Spleen (tissue), 11 donors: Measurements from ENCODE around the gene P3H1. TPM values are rescaled to one million over a fixed set of nuclear protein-coding genes. Genes with fewer than 3 reads are reported as not detected.
A peak's percentile ranks its signal among the peaks of the same experiment; 100 is the strongest.

Experiments used
- DNase-seq: peaks from one replicate; pipeline ENCODE4 v3.0.0-alpha.2; 2020
- H3K27ac ChIP-seq, 8 donors: fragments of 200-600 bp; sonication (generic) in 7 of 8; 1 replicate in 4 of 8; 2 replicates in 4 of 8; pipeline versions ENCODE4 v1.5.0 to v1.8.0; 2016 to 2021; ENCODE audit warnings: inconsistent platforms in 4 of 8, mild to moderate bottlenecking in 4 of 8, moderate library complexity in 1 of 8
- H3K27me3 ChIP-seq, 7 donors: fragments of 200-600 bp; sonication (generic) in 6 of 7; replicated peaks in 1 of 7; 1 replicate in 4 of 7; 2 replicates in 3 of 7; pipeline versions ENCODE4 v1.5.0 to v1.8.0; 2016 to 2021; ENCODE audit warnings: inconsistent platforms in 3 of 7, mild to moderate bottlenecking in 1 of 7
- H3K36me3 ChIP-seq, 6 donors: fragments of 200-600 bp; sonication (generic) in 5 of 6; 1 replicate in 4 of 6; 2 replicates in 2 of 6; pipeline versions ENCODE4 v1.5.0 to v1.8.0; 2016 to 2021; ENCODE audit warnings: inconsistent platforms in 2 of 6
- H3K4me1 ChIP-seq, 6 donors: fragments of 200-600 bp; sonication (generic) in 5 of 6; 1 replicate in 3 of 6; 2 replicates in 3 of 6; pipeline versions ENCODE4 v1.5.0 to v1.8.0; 2016 to 2021; ENCODE audit warnings: inconsistent platforms in 3 of 6
- H3K4me3 ChIP-seq, 8 donors: fragments of 200-600 bp; sonication (generic) in 7 of 8; 1 replicate in 4 of 8; 2 replicates in 4 of 8; pipeline versions ENCODE4 v1.5.0 to v1.8.0; 2016 to 2021; ENCODE audit warnings: inconsistent platforms in 4 of 8, mild to moderate bottlenecking in 4 of 8, moderate library complexity in 2 of 8
- H3K9me3 ChIP-seq, 8 donors: fragments of 200-600 bp; sonication (generic) in 7 of 8; 1 replicate in 4 of 8; 2 replicates in 4 of 8; pipeline versions ENCODE4 v1.5.0 to v1.8.0; 2016 to 2021; ENCODE audit warnings: inconsistent platforms in 4 of 8
- POLR2A ChIP-seq, 3 donors: fragments of 450-650 bp; IDR thresholded peaks; one replicate each; pipeline ENCODE4 v1.5.1; 2017; ENCODE audit warnings: antibody characterized with exemption in 3 of 3, mild to moderate bottlenecking in 1 of 3
- POLR2AphosphoS5 ChIP-seq, 3 donors: sonication (generic); formaldehyde crosslinking; IDR thresholded peaks; one replicate each; pipeline ENCODE4 v1.5.1; 2017; ENCODE audit warnings: antibody characterized with exemption in 3 of 3
- WGBS, 5 donors: extraction: QIAGEN DNeasy Blood & Tissue Kit in 3 of 5; methylation state at CpG; one replicate each; pipeline versions ENCODE4 v1.1.5 to v1.1.7; 2013 to 2018; 5-methylcytosine and 5-hydroxymethylcytosine counted together
- intact Hi-C: fragments of 100-400 bp; cut with DNase I; formaldehyde crosslinking; loops from one replicate; pipeline ENCODE4 v1.15.0; 2023; ENCODE audit warnings: low total_unique reads
- polyA plus RNA-seq, 3 donors: library from polyadenylated mRNA; stranded (reverse); fragments of 200-250 nt; gene quantifications; one replicate each; pipeline ENCODE4 v1.2.1, GENCODE V29; 2013
- total RNA-seq, 7 donors: library from RNA; depleted of rRNA in 3 of 7; stranded (reverse); fragments of >200 nt in 3 of 7; fragmentation: NEBNext Ultra II Directional in 4 of 7; extraction: Animal tissue kit (Norgen Biotek cat#: 25700) in 4 of 7; gene quantifications; one replicate each; pipeline versions ENCODE4 v1.1.0 to v1.2.1, GENCODE V29; 2016 to 2021
- TF ChIP-seq, protein P1 (sequence below), 11 experiments: fragments of 200-600 bp in 7 of 11; fragments of 450-650 bp in 4 of 11; sonication (generic) in 4 of 11; IDR thresholded peaks in 8 of 11; conservative IDR thresholded peaks in 3 of 11; 1 replicate in 7 of 11; 2 replicates in 4 of 11; pipeline versions ENCODE4 v1.4.0 to v1.8.0; 2016 to 2021; ENCODE audit warnings: antibody characterized with exemption in 11 of 11, inconsistent platforms in 4 of 11, mild to moderate bottlenecking in 1 of 11
- donor health status: healthy with polysubstance abuse.
- donor health status: DM: no; HTN: no; CAD: no; lungs with moderate emphysema.
- donor health status: DM: no; HTN: no; CAD: no.
- donor health status: Bipolar disorder and iron deficiency.
- donor health status: healthy.
- donor health status: DM: no; HTN: no; CAD: no.
- donor health status: DM: yes; HTN: yes; CAD: no.

The P3H1 gene
- total and polyA plus RNA-seq, 10 donors, result 35.1 to 55.8 (median 42.0) TPM

DNA sequence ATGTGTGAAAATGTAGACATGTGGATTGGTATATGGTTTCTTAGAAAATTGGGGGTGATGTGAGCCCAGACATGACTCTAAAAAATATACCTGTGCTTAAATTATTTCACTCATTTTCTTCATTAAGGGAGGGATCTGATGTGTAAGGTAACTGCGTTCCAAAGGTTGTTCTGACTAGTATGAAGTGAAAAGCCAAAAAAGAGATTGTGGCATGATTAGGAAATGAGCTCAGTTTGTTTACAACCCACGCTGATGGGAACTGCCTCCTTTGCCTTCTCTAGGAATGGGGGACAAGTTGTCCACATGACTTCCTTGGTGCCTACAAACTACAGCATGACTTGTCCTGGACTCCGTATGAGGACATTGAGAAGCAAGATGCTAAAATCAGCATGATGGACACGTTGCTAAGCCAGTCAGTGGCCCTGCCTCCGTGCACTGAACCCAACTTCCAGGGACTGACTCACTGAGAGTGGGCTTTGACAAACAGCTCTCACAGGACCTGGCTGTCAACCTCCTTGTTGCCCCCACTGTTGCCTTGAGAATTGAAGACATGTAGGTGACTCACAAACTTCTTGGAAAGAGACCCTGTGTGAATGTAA is 8.2 kb upstream of the P3H1 start:
- Histone ChIP-seq H3K4me3 (no peak overlapping the region), H3K27ac (no peak overlapping the region), H3K36me3 (peaks cover 0 to 77% (median 42%) of the 10 kb centered on the region in 6 donors), H3K4me1 (peaks cover 0 to 30% (median 7%) of the 10 kb centered on the region in 6 donors), H3K27me3 (no peaks in the 10 kb centered on the region), H3K9me3 (no peaks in the 10 kb centered on the region)
- WGBS, 5 donors, result 80 to 96% (median 87%) methylated on average over 5 of the region's 5 CpGs
- no peak for DNase-seq
- TF ChIP-seq POLR2AphosphoS5 (IDR thresholded peaks at IDR 0.05), result no peak
- no peak for TF ChIP-seq POLR2A (IDR thresholded peaks at IDR 0.05)
- TF ChIP-seq, protein P1, sequence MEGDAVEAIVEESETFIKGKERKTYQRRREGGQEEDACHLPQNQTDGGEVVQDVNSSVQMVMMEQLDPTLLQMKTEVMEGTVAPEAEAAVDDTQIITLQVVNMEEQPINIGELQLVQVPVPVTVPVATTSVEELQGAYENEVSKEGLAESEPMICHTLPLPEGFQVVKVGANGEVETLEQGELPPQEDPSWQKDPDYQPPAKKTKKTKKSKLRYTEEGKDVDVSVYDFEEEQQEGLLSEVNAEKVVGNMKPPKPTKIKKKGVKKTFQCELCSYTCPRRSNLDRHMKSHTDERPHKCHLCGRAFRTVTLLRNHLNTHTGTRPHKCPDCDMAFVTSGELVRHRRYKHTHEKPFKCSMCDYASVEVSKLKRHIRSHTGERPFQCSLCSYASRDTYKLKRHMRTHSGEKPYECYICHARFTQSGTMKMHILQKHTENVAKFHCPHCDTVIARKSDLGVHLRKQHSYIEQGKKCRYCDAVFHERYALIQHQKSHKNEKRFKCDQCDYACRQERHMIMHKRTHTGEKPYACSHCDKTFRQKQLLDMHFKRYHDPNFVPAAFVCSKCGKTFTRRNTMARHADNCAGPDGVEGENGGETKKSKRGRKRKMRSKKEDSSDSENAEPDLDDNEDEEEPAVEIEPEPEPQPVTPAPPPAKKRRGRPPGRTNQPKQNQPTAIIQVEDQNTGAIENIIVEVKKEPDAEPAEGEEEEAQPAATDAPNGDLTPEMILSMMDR (IDR thresholded peaks at IDR 0.05 in 8 of 11, conservative IDR thresholded peaks at IDR 0.05 in 3 of 11), result no peak
- intact Hi-C loops, result loop anchor here (5.0 kb wide), 1 partner anchor 297 kb away; no protein-coding TSS in a partner anchor

DNA sequence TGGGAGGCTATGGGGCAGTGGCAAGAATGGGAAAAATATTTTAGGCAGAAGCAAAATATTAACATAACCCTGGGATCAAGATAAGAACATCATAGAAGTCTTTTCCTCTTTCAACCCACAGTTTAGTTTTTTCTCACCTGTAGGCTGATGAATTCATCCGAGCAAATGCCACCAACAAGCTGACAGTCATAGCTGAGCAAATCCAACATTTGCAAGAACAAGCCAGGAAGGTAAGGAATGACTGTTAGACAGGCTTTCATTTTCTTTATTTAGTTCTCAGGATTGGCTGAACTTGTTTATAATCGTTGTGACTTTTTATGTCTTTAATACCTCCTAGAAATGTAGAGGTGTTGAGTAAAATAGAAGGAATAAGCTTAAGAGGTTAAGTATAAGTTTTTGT is 6.6 kb upstream of the P3H1 start:
- DNase-seq, result no peak
- Histone ChIP-seq H3K4me1 (peaks cover 6 to 46% (median 23%) of the 10 kb centered on the region in 6 donors), H3K27ac (no peak overlapping the region), H3K36me3 (peaks cover 0 to 61% (median 40%) of the 10 kb centered on the region in 6 donors), H3K27me3 (no peaks in the 10 kb centered on the region), H3K9me3 (no peaks in the 10 kb centered on the region), H3K4me3 (no peak overlapping the region)
- WGBS, 5 donors, result 44 to 87% (median 50%) methylated on average over 2 of the region's 2 CpGs
- TF ChIP-seq POLR2A (IDR thresholded peaks at IDR 0.05), result no peak
- TF ChIP-seq, protein P1 (IDR thresholded peaks at IDR 0.05 in 8 of 11, conservative IDR thresholded peaks at IDR 0.05 in 3 of 11), result no peak
- TF ChIP-seq POLR2AphosphoS5 (IDR thresholded peaks at IDR 0.05), result no peak
- intact Hi-C loops, result no loop called here

DNA sequence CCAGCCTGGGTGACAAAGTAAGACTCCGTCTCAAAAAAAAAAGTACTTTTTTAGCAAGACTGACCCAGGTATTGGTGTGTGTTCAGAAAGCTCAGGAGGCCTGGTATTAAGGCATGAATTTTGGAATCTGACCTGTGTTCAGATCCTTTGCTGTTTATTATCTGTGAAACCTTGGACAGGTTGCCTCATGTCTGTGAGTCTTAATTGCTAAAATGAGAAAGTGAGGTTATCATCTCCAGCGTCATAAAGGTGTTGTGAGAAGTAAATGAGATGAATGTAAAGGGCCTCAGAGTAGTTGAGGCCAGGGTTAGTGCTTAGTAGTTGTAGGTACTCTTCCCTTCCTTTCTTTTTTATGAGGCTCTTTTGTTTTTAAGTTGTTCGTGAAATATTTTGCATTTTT is 3.0 kb upstream of the P3H1 start:
- Histone ChIP-seq H3K9me3 (no peaks in the 10 kb centered on the region), H3K27ac (no peak overlapping the region)
- intact Hi-C loops, result loop anchor here (10.0 kb wide), 1 partner anchor 85 kb away; the partner anchor contains the start of gene YBX1

DNA sequence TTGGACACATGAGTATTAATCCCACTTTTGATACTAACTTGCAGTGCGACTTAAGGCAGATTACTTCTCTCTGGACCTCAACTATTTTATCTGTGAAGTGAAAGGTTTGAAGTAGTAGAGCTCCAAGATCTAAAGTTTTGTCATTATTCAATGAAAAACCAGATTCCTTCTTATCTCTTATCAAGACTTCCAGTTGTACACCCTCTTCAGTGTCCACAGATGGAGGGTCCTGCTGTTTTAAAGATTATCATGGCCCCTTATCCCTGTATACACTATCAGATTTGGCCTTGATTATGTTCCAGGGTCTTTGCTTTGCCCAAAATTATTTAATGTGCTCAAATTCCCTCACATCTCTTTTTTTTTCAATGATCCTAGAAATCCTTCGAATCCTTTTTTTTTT is 1.3 kb upstream of the P3H1 start:
- WGBS, 5 donors, result 85 to 91% (median 87%) methylated on average over 2 of the region's 2 CpGs
- H3K4me3 ChIP-seq, result peak overlapping the region in 7 of 8 donors; percentile 75 to 99 (median 97)

More for the DNA sequence above, 3.0 kb upstream of the P3H1 start:
- Histone ChIP-seq H3K4me1 (peaks cover 22 to 76% (median 47%) of the 10 kb centered on the region in 6 donors), H3K27me3 (no peaks in the 10 kb centered on the region), H3K36me3 (peaks cover 0 to 25% (median 12%) of the 10 kb centered on the region in 6 donors), H3K4me3 (no peak overlapping the region)
- 88 to 100% (median 96%) methylated on average over 3 of the region's 3 CpGs for WGBS, 5 donors
- DNase-seq, result no peak
- TF ChIP-seq, protein P1 (IDR thresholded peaks at IDR 0.05 in 8 of 11, conservative IDR thresholded peaks at IDR 0.05 in 3 of 11), result no peak
- no peak for TF ChIP-seq POLR2A (IDR thresholded peaks at IDR 0.05)
- no peak for TF ChIP-seq POLR2AphosphoS5 (IDR thresholded peaks at IDR 0.05)

More for the DNA sequence above, 1.3 kb upstream of the P3H1 start:
- H3K36me3 ChIP-seq, result peaks cover 0 to 8% (median 0%) of the 10 kb centered on the region in 6 donors
- no peaks in the 10 kb centered on the region for H3K27me3 ChIP-seq
- no peak overlapping the region for H3K27ac ChIP-seq
- TF ChIP-seq POLR2AphosphoS5 (IDR thresholded peaks at IDR 0.05), result no peak
- TF ChIP-seq, protein P1 (IDR thresholded peaks at IDR 0.05 in 8 of 11, conservative IDR thresholded peaks at IDR 0.05 in 3 of 11), result no peak
- TF ChIP-seq POLR2A (IDR thresholded peaks at IDR 0.05), result no peak
- H3K9me3 ChIP-seq, result no peaks in the 10 kb centered on the region
- DNase-seq, result no peak
- peaks cover 27 to 90% (median 57%) of the 10 kb centered on the region in 6 donors for H3K4me1 ChIP-seq
- intact Hi-C loops, result loop anchor here (10.0 kb wide), 1 partner anchor 83 kb away; the partner anchor contains the start of gene YBX1
